ENCODE measurements around the gene CBLC. TPM values are rescaled to one million over a fixed set of nuclear protein-coding genes. Genes with fewer than 3 reads are reported as not detected.

The CBLC gene
- total RNA-seq, 1 experiment from 2014 or later: 0.80 TPM

DNA sequence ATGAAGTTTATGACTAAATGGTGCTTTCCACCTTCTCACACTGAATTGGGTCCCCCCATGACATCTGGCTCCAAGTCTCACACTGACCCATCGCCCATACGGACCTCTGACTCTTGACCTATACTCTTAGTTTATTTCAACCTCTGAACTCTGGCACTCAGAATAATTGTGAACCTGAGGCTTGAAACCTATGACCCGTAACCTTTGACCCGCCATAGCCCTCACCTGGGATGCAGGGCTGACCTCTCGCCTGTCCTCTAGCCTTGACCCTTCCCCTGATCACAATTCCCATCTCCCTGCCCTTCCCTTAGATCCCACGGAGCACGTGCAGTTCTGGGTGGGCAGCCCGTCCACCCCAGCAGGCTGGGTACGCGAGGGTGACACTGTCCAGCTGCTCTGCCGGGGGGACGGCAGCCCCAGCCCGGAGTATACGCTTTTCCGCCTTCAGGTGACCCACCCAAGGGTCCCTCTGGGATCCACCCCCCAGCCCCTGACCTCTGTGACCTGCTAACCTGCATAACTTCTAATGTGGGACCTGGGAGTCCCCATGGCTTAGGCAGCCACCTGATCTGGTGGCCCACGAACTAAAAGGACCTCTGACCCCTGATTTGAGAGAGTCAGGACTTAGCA lies 36.3 kb downstream of the CBLC start:
- in situ Hi-C loops (cut with HindIII; ENCODE audit: low pct_unique_long_range_greater_than_20kb, low sequenced_read_pairs): no loop called here
- ChIA-PET CTCF (no interaction called here), POLR2A (no interaction called here)
- TF ChIP-seq, protein P1, sequence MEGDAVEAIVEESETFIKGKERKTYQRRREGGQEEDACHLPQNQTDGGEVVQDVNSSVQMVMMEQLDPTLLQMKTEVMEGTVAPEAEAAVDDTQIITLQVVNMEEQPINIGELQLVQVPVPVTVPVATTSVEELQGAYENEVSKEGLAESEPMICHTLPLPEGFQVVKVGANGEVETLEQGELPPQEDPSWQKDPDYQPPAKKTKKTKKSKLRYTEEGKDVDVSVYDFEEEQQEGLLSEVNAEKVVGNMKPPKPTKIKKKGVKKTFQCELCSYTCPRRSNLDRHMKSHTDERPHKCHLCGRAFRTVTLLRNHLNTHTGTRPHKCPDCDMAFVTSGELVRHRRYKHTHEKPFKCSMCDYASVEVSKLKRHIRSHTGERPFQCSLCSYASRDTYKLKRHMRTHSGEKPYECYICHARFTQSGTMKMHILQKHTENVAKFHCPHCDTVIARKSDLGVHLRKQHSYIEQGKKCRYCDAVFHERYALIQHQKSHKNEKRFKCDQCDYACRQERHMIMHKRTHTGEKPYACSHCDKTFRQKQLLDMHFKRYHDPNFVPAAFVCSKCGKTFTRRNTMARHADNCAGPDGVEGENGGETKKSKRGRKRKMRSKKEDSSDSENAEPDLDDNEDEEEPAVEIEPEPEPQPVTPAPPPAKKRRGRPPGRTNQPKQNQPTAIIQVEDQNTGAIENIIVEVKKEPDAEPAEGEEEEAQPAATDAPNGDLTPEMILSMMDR (IDR thresholded peaks at IDR 0.05): no peak
- TF ChIP-seq, protein P2, sequence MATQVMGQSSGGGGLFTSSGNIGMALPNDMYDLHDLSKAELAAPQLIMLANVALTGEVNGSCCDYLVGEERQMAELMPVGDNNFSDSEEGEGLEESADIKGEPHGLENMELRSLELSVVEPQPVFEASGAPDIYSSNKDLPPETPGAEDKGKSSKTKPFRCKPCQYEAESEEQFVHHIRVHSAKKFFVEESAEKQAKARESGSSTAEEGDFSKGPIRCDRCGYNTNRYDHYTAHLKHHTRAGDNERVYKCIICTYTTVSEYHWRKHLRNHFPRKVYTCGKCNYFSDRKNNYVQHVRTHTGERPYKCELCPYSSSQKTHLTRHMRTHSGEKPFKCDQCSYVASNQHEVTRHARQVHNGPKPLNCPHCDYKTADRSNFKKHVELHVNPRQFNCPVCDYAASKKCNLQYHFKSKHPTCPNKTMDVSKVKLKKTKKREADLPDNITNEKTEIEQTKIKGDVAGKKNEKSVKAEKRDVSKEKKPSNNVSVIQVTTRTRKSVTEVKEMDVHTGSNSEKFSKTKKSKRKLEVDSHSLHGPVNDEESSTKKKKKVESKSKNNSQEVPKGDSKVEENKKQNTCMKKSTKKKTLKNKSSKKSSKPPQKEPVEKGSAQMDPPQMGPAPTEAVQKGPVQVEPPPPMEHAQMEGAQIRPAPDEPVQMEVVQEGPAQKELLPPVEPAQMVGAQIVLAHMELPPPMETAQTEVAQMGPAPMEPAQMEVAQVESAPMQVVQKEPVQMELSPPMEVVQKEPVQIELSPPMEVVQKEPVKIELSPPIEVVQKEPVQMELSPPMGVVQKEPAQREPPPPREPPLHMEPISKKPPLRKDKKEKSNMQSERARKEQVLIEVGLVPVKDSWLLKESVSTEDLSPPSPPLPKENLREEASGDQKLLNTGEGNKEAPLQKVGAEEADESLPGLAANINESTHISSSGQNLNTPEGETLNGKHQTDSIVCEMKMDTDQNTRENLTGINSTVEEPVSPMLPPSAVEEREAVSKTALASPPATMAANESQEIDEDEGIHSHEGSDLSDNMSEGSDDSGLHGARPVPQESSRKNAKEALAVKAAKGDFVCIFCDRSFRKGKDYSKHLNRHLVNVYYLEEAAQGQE (IDR thresholded peaks at IDR 0.05; ENCODE audit: insufficient read depth in 1 of 2, low read depth in 2 of 2, low read length in 1 of 2): no peak
- DNase-seq (ENCODE audit: low read depth, low spot score) (no peak), ATAC-seq (no peak)
- Histone ChIP-seq H3K9me3 (ENCODE audit: control insufficient read depth, insufficient read depth, low read depth, low read length) (no peaks in the 10 kb centered on the region), H3K27ac (ENCODE audit: low read length) (no peak overlapping the region), H3K4me3 (ENCODE audit: low read depth in 2 of 2, low read length in 2 of 2) (no peak overlapping the region), H3K27me3 (ENCODE audit: control insufficient read depth, insufficient read depth, low read length) (no peaks in the 10 kb centered on the region), H3K36me3 (ENCODE audit: control insufficient read depth, insufficient read depth, low read length) (no peaks in the 10 kb centered on the region), H3K4me1 (ENCODE audit: control insufficient read depth, insufficient read depth, low read length) (no peaks in the 10 kb centered on the region)
- intact Hi-C loops (cut with micrococcal nuclease; ENCODE audit: unreplicated experiment): no loop called here
- no TSS peak for BruUV-seq (replicated peaks)

GRCh38 chr19:44814517-44814916 lies 36.8 kb downstream of the CBLC start:
- Histone ChIP-seq H3K27ac (ENCODE audit: low read length) (no peak overlapping the region), H3K4me1 (ENCODE audit: control insufficient read depth, insufficient read depth, low read length) (no peaks in the 10 kb centered on the region), H3K27me3 (ENCODE audit: control insufficient read depth, insufficient read depth, low read length) (no peaks in the 10 kb centered on the region), H3K4me3 (ENCODE audit: low read depth in 2 of 2, low read length in 2 of 2) (no peak overlapping the region), H3K36me3 (ENCODE audit: control insufficient read depth, insufficient read depth, low read length) (no peaks in the 10 kb centered on the region), H3K9me3 (ENCODE audit: control insufficient read depth, insufficient read depth, low read depth, low read length) (no peaks in the 10 kb centered on the region)
- BruUV-seq (replicated peaks): no TSS peak
- DNase-seq (ENCODE audit: low read depth, low spot score) (no peak), ATAC-seq (no peak)
- ChIA-PET POLR2A (no interaction called here), CTCF (no interaction called here)
- TF ChIP-seq, protein P1 (IDR thresholded peaks at IDR 0.05): no peak
- no peak for TF ChIP-seq SIN3A (IDR thresholded peaks at IDR 0.05; ENCODE audit: borderline replicate concordance, insufficient read depth, low read depth, low read length)
- TF ChIP-seq POLR2AphosphoS5 (IDR thresholded peaks at IDR 0.05; ENCODE audit: low read depth, low read length): no peak
- TF ChIP-seq, protein P2 (IDR thresholded peaks at IDR 0.05; ENCODE audit: insufficient read depth in 1 of 2, low read depth in 2 of 2, low read length in 1 of 2): no peak
- TF ChIP-seq TCF7L2 (IDR thresholded peaks at IDR 0.05; ENCODE audit: low read depth, low read length): no peak
- intact Hi-C loops (cut with micrococcal nuclease; ENCODE audit: unreplicated experiment): no loop called here
- in situ Hi-C loops (cut with HindIII; ENCODE audit: low pct_unique_long_range_greater_than_20kb, low sequenced_read_pairs): no loop called here
